Measurements from ENCODE around the gene IAH1.
A peak's percentile ranks its signal among the peaks of the same experiment; 100 is the strongest.

IAH1 gene

DNA sequence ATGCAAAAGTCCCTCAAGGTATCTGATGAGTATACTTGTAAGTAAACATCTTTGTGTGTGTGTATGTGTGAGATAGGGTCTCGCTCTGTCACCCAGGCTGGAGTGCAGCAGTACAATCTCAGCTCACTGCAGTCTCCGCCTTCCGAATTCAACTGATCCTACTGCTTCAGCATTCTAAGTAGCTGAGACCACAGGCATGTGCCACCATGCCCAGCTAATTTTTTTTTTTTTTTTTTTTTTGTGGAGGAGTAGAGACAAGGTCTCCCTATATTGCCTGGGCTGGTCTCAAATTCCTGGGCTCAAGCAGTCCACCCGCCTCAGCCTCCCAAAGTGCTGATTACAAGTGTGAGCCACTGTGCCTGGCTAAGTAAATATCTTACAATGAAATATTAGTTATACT is 58.1 kb downstream of the IAH1 start:
- no peak for DNase-seq (ENCODE audit: low read depth)
- no peak overlapping the region for H3K4me3 ChIP-seq (ENCODE audit: low read depth, low read length)
- TF ChIP-seq, protein P1, sequence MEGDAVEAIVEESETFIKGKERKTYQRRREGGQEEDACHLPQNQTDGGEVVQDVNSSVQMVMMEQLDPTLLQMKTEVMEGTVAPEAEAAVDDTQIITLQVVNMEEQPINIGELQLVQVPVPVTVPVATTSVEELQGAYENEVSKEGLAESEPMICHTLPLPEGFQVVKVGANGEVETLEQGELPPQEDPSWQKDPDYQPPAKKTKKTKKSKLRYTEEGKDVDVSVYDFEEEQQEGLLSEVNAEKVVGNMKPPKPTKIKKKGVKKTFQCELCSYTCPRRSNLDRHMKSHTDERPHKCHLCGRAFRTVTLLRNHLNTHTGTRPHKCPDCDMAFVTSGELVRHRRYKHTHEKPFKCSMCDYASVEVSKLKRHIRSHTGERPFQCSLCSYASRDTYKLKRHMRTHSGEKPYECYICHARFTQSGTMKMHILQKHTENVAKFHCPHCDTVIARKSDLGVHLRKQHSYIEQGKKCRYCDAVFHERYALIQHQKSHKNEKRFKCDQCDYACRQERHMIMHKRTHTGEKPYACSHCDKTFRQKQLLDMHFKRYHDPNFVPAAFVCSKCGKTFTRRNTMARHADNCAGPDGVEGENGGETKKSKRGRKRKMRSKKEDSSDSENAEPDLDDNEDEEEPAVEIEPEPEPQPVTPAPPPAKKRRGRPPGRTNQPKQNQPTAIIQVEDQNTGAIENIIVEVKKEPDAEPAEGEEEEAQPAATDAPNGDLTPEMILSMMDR (IDR thresholded peaks at IDR 0.05; ENCODE audit: low read depth, low read length, missing control alignments) = no peak
- in situ Hi-C loops (cut with HindIII; ENCODE audit: low sequenced_read_pairs) = no loop called here

DNA sequence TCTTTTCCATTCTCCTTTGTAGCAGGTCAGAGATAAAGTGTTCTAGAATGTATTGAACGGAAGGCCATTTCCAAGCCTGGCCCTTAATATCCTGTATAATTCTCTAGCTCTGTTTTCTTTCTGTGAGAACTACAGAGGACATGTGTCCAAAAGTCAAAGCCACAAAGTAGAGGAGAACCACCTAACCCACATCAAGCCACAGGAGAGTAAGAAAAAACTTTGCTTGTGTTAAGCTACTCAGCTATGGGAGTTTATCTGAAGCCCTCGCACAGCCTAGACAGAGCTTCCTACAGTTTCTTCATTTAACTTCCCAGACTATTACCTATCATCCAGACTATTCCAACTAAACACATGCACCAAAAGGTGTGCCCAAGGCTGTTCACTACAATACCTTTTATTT is 59.3 kb downstream of the IAH1 start:
- TF ChIP-seq, protein P1 (IDR thresholded peaks at IDR 0.05; ENCODE audit: low read depth, low read length, missing control alignments) = no peak
- in situ Hi-C loops (cut with HindIII; ENCODE audit: low sequenced_read_pairs) = no loop called here
- no peak for DNase-seq (ENCODE audit: low read depth)
- no peak overlapping the region for H3K4me3 ChIP-seq (ENCODE audit: low read depth, low read length)

DNA sequence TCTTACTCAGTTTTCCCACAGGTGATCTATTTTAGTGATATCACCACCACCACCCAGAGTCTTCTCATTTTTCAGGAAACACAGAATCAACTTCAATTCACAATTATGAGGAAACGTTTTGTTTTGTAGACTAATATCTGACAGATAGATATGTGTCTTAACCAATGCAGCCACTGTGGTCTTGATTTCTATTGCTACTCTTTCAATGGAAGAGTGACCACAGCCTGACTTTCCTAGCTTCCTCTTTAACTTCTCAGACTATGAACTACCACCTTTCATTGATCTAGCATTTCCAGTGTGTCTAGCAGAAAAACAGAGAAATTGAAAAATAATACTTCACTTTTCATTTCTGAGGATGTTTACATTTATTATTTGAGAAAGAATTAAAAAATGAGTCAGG is 60.8 kb downstream of the IAH1 start:
- no peak for DNase-seq (ENCODE audit: low read depth)
- TF ChIP-seq, protein P1 (IDR thresholded peaks at IDR 0.05; ENCODE audit: low read depth, low read length, missing control alignments) = no peak
- no peak overlapping the region for H3K4me3 ChIP-seq (ENCODE audit: low read depth, low read length)
- in situ Hi-C loops (cut with HindIII; ENCODE audit: low sequenced_read_pairs) = no loop called here

DNA sequence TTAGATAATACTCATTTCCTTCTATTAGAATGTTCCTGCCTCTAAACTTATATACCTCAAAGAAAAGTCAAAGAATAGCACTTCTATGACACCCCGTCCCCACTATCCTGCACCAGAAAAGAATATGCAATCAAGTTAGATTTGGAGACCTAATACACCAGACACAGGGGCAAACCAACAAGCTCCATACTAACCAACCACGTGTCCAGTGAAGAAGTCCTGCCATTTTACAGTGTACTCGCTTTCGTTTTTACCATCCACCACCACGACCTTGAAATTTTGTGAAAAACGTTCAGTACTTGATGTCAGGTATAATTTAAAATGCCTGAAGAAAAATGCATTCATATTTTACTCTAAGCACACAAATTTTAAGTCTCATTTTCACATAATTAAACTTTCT is 62.2 kb downstream of the IAH1 start:
- in situ Hi-C loops (cut with HindIII; ENCODE audit: low sequenced_read_pairs) = no loop called here
- TF ChIP-seq, protein P1 (IDR thresholded peaks at IDR 0.05; ENCODE audit: low read depth, low read length, missing control alignments) = no peak

DNA sequence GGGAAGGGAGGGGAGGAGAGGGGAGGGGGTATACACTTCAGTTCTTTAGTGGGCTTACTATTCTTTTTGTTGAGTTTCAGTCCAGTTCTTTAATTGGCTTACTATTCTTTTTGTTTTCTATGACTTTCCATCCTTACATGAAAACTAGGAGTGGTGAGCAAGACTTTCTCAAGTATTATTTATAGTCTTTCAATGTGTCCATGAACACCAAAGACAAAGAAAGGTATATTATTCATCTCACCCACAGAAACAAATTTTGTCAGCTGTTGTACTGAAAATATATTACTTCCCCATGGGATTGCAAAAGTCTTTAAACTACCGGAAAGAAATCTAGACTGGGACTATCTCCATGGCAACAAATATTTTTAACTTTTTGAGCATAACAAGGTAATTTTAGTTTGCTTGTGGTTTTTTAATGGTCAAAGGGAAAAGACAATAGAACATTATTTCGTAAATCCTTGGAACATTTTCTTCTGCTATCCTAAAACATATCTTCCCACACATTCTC is 63.7 kb downstream of the IAH1 start:
- in situ Hi-C loops (cut with HindIII; ENCODE audit: low sequenced_read_pairs) = no loop called here
- H3K4me3 ChIP-seq (ENCODE audit: low read depth, low read length) = no peak overlapping the region
- TF ChIP-seq, protein P1 (IDR thresholded peaks at IDR 0.05; ENCODE audit: low read depth, low read length, missing control alignments) = no peak
- peak; percentile 78 for DNase-seq (ENCODE audit: low read depth)

More for the DNA sequence above, 62.2 kb downstream of the IAH1 start:
- H3K4me3 ChIP-seq (ENCODE audit: low read depth, low read length) = no peak overlapping the region
- no peak for DNase-seq (ENCODE audit: low read depth)

Data from astrocyte of the cerebellum (primary cell).